Liver (tissue), 9 donors: ENCODE results near the gene TP63. TPM values are rescaled to one million over a fixed set of nuclear protein-coding genes. Genes with fewer than 3 reads are reported as not detected.

Experiments used
- DNase-seq: peaks from one replicate; pipeline ENCODE4 v3.0.0-alpha.2; 2017; ENCODE audit warnings: low spot score
- H3K27ac ChIP-seq, 2 donors: one replicate each; pipeline ENCODE4 v1.7.0; 2013; ENCODE audit warnings: inconsistent platforms in 2 of 2, low read length in 2 of 2, control low read depth in 1 of 2, low read depth in 1 of 2, mild to moderate bottlenecking in 1 of 2
- H3K27me3 ChIP-seq, 4 donors: one replicate each; pipeline versions ENCODE4 v1.6.1 to v1.7.0; 2013; ENCODE audit warnings: low read length in 3 of 4, inconsistent platforms in 1 of 4, mild to moderate bottlenecking in 1 of 4, moderate library complexity in 1 of 4; ENCODE audit not compliant: control insufficient read depth in 4 of 4, insufficient read depth in 4 of 4
- H3K36me3 ChIP-seq, 4 donors: one replicate each; pipeline versions ENCODE4 v1.6.1 to v1.7.0; 2013; ENCODE audit warnings: low read length in 3 of 4, mild to moderate bottlenecking in 3 of 4, low read depth in 1 of 4, moderate library complexity in 1 of 4; ENCODE audit not compliant: control insufficient read depth in 4 of 4, insufficient read depth in 3 of 4
- H3K4me1 ChIP-seq, 4 donors: one replicate each; pipeline versions ENCODE4 v1.6.1 to v1.7.0; 2013; ENCODE audit warnings: low read length in 3 of 4, mild to moderate bottlenecking in 3 of 4, moderate library complexity in 1 of 4; ENCODE audit not compliant: control insufficient read depth in 4 of 4, insufficient read depth in 4 of 4
- H3K4me3 ChIP-seq, 3 donors: one replicate each; pipeline versions ENCODE4 v1.6.1 to v1.7.0; 2013; ENCODE audit warnings: low read length in 3 of 3, control low read depth in 1 of 3, low read depth in 1 of 3, mild to moderate bottlenecking in 1 of 3
- H3K9ac ChIP-seq, 2 donors: one replicate each; pipeline ENCODE4 v1.7.0; 2013; ENCODE audit warnings: low read length in 2 of 2, mild to moderate bottlenecking in 2 of 2, moderate library complexity in 2 of 2, control low read depth in 1 of 2, low read depth in 1 of 2
- H3K9me3 ChIP-seq, 4 donors: one replicate each; pipeline versions ENCODE4 v1.6.1 to v1.7.0; 2013; ENCODE audit warnings: low read length in 3 of 4; ENCODE audit not compliant: control insufficient read depth in 4 of 4
- FOXA1 ChIP-seq: IDR thresholded peaks from 2 replicates; pipeline ENCODE4 v1.6.1; 2016; ENCODE audit warnings: antibody characterized with exemption
- FOXA2 ChIP-seq: IDR thresholded peaks from 2 replicates; pipeline ENCODE4 v1.6.1; 2016; ENCODE audit warnings: antibody characterized with exemption
- HNF4A ChIP-seq, 2 donors: conservative IDR thresholded peaks; 2 replicates each; pipeline ENCODE4 v1.6.1; 2016; ENCODE audit warnings: antibody characterized with exemption in 2 of 2, mild to moderate bottlenecking in 2 of 2
- HNF4G ChIP-seq: IDR thresholded peaks from 2 replicates; pipeline ENCODE4 v1.6.1; 2016; ENCODE audit warnings: antibody characterized with exemption
- JUND ChIP-seq, 2 donors: IDR thresholded peaks; 2 replicates each; pipeline ENCODE4 v1.6.1; 2016; ENCODE audit warnings: antibody characterized with exemption in 2 of 2
- RAD21 ChIP-seq, 2 donors: IDR thresholded peaks; 2 replicates each; pipeline ENCODE4 v1.6.1; 2016; ENCODE audit warnings: antibody characterized with exemption in 2 of 2, mild to moderate bottlenecking in 2 of 2
- RXRA ChIP-seq, 2 donors: IDR thresholded peaks; 2 replicates each; pipeline ENCODE4 v1.6.1; 2017 to 2018; ENCODE audit warnings: antibody characterized with exemption in 2 of 2, mild to moderate bottlenecking in 1 of 2
- SP1 ChIP-seq: IDR thresholded peaks from 2 replicates; pipeline ENCODE4 v1.6.1; 2018; ENCODE audit warnings: antibody characterized with exemption, mild to moderate bottlenecking
- TAF1 ChIP-seq: conservative IDR thresholded peaks from 2 replicates; pipeline ENCODE4 v1.6.1; 2016; ENCODE audit warnings: antibody characterized with exemption, mild to moderate bottlenecking
- YY1 ChIP-seq: IDR thresholded peaks from 2 replicates; pipeline ENCODE4 v1.6.1; 2016; ENCODE audit warnings: antibody characterized with exemption, mild to moderate bottlenecking
- WGBS: extraction: QIAGEN DNeasy Blood & Tissue Kit; methylation state at CpG from one replicate; pipeline ENCODE4 v1.1.7; 2013; 5-methylcytosine and 5-hydroxymethylcytosine counted together
- polyA plus RNA-seq, 2 donors: library from polyadenylated mRNA; stranded (reverse) in 1 of 2; unstranded in 1 of 2; fragments of 200-250 nt in 1 of 2; fragments of >200 nt in 1 of 2; fragmentation: Nextera tagmentation in 1 of 2; extraction: Ambion mirVana in 1 of 2; gene quantifications; one replicate each; pipeline versions ENCODE4 v1.2.1 to v1.2.3, GENCODE V29; 2013 to 2015
- total RNA-seq, 2 donors: library from RNA; depleted of rRNA; stranded (reverse); fragments of >200 nt; gene quantifications; one replicate each; pipeline ENCODE4 v1.2.3, GENCODE V29; 2014
- TF ChIP-seq, protein P1 (sequence below): fragments of 150-350 bp; IDR thresholded peaks from 2 replicates; pipeline ENCODE4 v1.5.1; 2017; ENCODE audit warnings: improper control_type of control experiment, low read depth, low read length; ENCODE audit not compliant: missing input control
- TF ChIP-seq, protein P2 (sequence below): IDR thresholded peaks from 2 replicates; pipeline ENCODE4 v1.6.1; 2016; ENCODE audit warnings: antibody characterized with exemption
- TF ChIP-seq, protein P3 (sequence below): IDR thresholded peaks from 2 replicates; pipeline ENCODE4 v1.6.1; 2016; ENCODE audit warnings: antibody characterized with exemption, mild to moderate bottlenecking
- TF ChIP-seq, protein P4 (sequence below): IDR thresholded peaks from 2 replicates; pipeline ENCODE4 v1.6.1; 2016; ENCODE audit warnings: antibody characterized with exemption
- TF ChIP-seq, protein P5 (sequence below): IDR thresholded peaks from 2 replicates; pipeline ENCODE4 v1.6.1; 2016; ENCODE audit warnings: antibody characterized with exemption
- donor health status: healthy.
- donor health status: healthy.
- donor health status: healthy.
- donor health status: healthy.
- donor health status: healthy.

The TP63 gene
- total and polyA plus RNA-seq, 4 donors: under 0.01 to 0.08 (median 0.05) TPM; not detected in 1

DNA sequence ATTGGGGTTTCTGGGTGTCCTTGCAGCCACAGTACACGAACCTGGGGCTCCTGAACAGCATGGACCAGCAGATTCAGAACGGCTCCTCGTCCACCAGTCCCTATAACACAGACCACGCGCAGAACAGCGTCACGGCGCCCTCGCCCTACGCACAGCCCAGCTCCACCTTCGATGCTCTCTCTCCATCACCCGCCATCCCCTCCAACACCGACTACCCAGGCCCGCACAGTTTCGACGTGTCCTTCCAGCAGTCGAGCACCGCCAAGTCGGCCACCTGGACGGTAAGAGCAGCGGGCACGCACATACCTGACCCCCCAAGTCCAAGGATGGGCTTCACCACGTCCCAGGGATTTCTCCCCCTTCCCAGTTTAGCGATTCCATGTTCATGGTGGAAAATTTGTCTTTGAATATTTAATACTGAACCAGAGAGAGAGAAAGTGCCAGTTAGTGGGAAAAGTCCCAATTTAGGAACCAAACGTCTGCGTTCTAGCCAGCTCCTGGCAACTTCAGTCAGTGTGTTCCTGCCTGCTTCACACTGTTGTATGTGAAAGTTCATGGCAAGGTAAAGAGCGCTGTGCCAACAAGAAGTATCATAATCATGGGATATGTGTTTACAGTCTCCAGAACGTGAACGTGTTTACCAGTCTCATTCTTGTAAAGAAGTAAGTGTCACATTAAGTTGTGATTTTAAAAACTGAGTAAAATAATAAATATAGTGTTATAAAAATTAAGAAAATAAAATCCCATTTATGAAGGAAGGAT is 177.2 kb downstream of the TP63 start:
- H3K27me3 ChIP-seq: no peaks in the 10 kb centered on the region
- H3K9me3 ChIP-seq: no peaks in the 10 kb centered on the region
- no peak for DNase-seq
- H3K36me3 ChIP-seq: no peaks in the 10 kb centered on the region
- TF ChIP-seq HNF4A (conservative IDR thresholded peaks at IDR 0.05) (no peak), TAF1 (no peak), HNF4G (no peak), JUND (IDR thresholded peaks at IDR 0.05) (no peak), SP1 (no peak)
- TF ChIP-seq, protein P1, sequence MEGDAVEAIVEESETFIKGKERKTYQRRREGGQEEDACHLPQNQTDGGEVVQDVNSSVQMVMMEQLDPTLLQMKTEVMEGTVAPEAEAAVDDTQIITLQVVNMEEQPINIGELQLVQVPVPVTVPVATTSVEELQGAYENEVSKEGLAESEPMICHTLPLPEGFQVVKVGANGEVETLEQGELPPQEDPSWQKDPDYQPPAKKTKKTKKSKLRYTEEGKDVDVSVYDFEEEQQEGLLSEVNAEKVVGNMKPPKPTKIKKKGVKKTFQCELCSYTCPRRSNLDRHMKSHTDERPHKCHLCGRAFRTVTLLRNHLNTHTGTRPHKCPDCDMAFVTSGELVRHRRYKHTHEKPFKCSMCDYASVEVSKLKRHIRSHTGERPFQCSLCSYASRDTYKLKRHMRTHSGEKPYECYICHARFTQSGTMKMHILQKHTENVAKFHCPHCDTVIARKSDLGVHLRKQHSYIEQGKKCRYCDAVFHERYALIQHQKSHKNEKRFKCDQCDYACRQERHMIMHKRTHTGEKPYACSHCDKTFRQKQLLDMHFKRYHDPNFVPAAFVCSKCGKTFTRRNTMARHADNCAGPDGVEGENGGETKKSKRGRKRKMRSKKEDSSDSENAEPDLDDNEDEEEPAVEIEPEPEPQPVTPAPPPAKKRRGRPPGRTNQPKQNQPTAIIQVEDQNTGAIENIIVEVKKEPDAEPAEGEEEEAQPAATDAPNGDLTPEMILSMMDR: no peak
- 93% methylated on average over 29 of the region's 29 CpGs for WGBS
- H3K4me1 ChIP-seq: no peaks in the 10 kb centered on the region
- H3K27ac ChIP-seq: no peak overlapping the region
- H3K9ac ChIP-seq: no peak overlapping the region
- H3K4me3 ChIP-seq: no peak overlapping the region

DNA sequence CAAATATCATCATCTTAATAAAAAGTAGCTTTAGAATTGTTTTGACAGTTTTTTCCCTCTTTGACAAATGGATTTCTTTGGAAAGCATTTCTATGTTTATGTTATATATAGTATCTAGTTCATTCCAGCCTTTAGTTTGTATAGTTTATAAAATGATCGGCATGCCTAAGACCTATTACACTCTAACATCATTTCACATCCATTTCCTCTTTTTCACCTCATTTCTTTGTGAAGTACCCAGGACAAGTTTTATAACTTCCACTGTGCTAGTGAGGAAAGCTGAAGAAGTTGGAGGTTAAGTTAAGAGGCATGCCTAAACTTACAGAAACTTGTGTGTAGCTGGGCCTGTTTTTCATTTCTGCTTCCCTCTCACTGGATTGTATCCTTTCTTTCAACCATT is 178.4 kb downstream of the TP63 start:
- Histone ChIP-seq H3K27me3 (no peaks in the 10 kb centered on the region), H3K4me3 (no peak overlapping the region), H3K9ac (no peak overlapping the region), H3K9me3 (no peaks in the 10 kb centered on the region), H3K36me3 (no peaks in the 10 kb centered on the region), H3K27ac (no peak overlapping the region), H3K4me1 (no peaks in the 10 kb centered on the region)
- no peak for DNase-seq
- TF ChIP-seq RXRA (IDR thresholded peaks at IDR 0.05): no peak
- TF ChIP-seq JUND (IDR thresholded peaks at IDR 0.05): no peak
- TF ChIP-seq, protein P2, sequence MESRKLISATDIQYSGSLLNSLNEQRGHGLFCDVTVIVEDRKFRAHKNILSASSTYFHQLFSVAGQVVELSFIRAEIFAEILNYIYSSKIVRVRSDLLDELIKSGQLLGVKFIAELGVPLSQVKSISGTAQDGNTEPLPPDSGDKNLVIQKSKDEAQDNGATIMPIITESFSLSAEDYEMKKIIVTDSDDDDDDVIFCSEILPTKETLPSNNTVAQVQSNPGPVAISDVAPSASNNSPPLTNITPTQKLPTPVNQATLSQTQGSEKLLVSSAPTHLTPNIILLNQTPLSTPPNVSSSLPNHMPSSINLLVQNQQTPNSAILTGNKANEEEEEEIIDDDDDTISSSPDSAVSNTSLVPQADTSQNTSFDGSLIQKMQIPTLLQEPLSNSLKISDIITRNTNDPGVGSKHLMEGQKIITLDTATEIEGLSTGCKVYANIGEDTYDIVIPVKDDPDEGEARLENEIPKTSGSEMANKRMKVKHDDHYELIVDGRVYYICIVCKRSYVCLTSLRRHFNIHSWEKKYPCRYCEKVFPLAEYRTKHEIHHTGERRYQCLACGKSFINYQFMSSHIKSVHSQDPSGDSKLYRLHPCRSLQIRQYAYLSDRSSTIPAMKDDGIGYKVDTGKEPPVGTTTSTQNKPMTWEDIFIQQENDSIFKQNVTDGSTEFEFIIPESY: no peak
- no peak for TF ChIP-seq RAD21 (IDR thresholded peaks at IDR 0.05)
- TF ChIP-seq, protein P3, sequence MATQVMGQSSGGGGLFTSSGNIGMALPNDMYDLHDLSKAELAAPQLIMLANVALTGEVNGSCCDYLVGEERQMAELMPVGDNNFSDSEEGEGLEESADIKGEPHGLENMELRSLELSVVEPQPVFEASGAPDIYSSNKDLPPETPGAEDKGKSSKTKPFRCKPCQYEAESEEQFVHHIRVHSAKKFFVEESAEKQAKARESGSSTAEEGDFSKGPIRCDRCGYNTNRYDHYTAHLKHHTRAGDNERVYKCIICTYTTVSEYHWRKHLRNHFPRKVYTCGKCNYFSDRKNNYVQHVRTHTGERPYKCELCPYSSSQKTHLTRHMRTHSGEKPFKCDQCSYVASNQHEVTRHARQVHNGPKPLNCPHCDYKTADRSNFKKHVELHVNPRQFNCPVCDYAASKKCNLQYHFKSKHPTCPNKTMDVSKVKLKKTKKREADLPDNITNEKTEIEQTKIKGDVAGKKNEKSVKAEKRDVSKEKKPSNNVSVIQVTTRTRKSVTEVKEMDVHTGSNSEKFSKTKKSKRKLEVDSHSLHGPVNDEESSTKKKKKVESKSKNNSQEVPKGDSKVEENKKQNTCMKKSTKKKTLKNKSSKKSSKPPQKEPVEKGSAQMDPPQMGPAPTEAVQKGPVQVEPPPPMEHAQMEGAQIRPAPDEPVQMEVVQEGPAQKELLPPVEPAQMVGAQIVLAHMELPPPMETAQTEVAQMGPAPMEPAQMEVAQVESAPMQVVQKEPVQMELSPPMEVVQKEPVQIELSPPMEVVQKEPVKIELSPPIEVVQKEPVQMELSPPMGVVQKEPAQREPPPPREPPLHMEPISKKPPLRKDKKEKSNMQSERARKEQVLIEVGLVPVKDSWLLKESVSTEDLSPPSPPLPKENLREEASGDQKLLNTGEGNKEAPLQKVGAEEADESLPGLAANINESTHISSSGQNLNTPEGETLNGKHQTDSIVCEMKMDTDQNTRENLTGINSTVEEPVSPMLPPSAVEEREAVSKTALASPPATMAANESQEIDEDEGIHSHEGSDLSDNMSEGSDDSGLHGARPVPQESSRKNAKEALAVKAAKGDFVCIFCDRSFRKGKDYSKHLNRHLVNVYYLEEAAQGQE: no peak
- no peak for TF ChIP-seq FOXA2
- no peak for TF ChIP-seq FOXA1
- TF ChIP-seq HNF4G: no peak
- TF ChIP-seq TAF1: no peak
- TF ChIP-seq, protein P4, sequence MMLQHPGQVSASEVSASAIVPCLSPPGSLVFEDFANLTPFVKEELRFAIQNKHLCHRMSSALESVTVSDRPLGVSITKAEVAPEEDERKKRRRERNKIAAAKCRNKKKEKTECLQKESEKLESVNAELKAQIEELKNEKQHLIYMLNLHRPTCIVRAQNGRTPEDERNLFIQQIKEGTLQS: no peak
- no peak for TF ChIP-seq YY1
- TF ChIP-seq, protein P5, sequence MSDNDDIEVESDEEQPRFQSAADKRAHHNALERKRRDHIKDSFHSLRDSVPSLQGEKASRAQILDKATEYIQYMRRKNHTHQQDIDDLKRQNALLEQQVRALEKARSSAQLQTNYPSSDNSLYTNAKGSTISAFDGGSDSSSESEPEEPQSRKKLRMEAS: no peak
- TF ChIP-seq, protein P1: no peak
- WGBS: 89% methylated on average over 1 of the region's 1 CpG
